Neural progenitor cell (in vitro differentiated cells): Measurements from ENCODE around the gene PIK3R2. TPM values are rescaled to one million over a fixed set of nuclear protein-coding genes. Genes with fewer than 3 reads are reported as not detected.
A peak's percentile ranks its signal among the peaks of the same experiment; 100 is the strongest.

Source experiments
- DNase-seq: peaks from one replicate; pipeline ENCODE4 v3.0.0-alpha.2; 2016; ENCODE audit warnings: low spot score
- H2AFZ ChIP-seq: fragments of 200-600 bp; sonication (generic); replicated peaks from 2 replicates; pipeline ENCODE4 v1.6.1; 2016; ENCODE audit warnings: antibody characterized with exemption
- H3F3A ChIP-seq: fragments of 200-600 bp; sonication (generic); 2 replicates; pipeline ENCODE4 v1.6.1; 2016; ENCODE audit warnings: antibody characterized with exemption, low read depth
- H3K27ac ChIP-seq: fragments of 200-600 bp; sonication (generic); 2 replicates; pipeline ENCODE4 v1.5.1; 2016; ENCODE audit warnings: mild to moderate bottlenecking
- H3K27me3 ChIP-seq: fragments of 200-600 bp; sonication (generic); 2 replicates; pipeline ENCODE4 v1.6.1; 2016; ENCODE audit warnings: mild to moderate bottlenecking, moderate library complexity
- H3K36me3 ChIP-seq: fragments of 200-600 bp; sonication (generic); 2 replicates; pipeline ENCODE4 v1.5.1; 2016
- H3K4me1 ChIP-seq: fragments of 200-600 bp; sonication (generic); 2 replicates; pipeline ENCODE4 v1.6.1; 2016; ENCODE audit warnings: mixed run types
- H3K4me2 ChIP-seq: fragments of 200-600 bp; sonication (generic); 2 replicates; pipeline ENCODE4 v1.6.1; 2016
- H3K4me3 ChIP-seq: fragments of 200-600 bp; sonication (generic); 2 replicates; pipeline ENCODE4 v1.5.1; 2016
- H3K79me2 ChIP-seq: fragments of 200-600 bp; sonication (generic); 2 replicates; pipeline ENCODE4 v1.6.1; 2016; ENCODE audit warnings: low read depth
- H3K9ac ChIP-seq: fragments of 200-600 bp; sonication (generic); 2 replicates; pipeline ENCODE4 v1.6.1; 2016
- H3K9me3 ChIP-seq: fragments of 200-600 bp; sonication (generic); 2 replicates; pipeline ENCODE4 v1.5.1; 2016; ENCODE audit warnings: low read depth
- H4K20me1 ChIP-seq: fragments of 200-600 bp; sonication (generic); 2 replicates; pipeline ENCODE4 v1.6.1; 2016; ENCODE audit warnings: low read depth
- H3K27ac Mint-ChIP-seq: 3 replicates; pipeline ENCODE4 v1.8.0; 2021; ENCODE audit warnings: mixed read lengths
- H3K27me3 Mint-ChIP-seq: 2 replicates; pipeline ENCODE4 v1.8.0; 2022; ENCODE audit warnings: low read depth, mild to moderate bottlenecking, inconsistent platforms, moderate library complexity, mixed read lengths; ENCODE audit not compliant: insufficient read depth
- H3K36me3 Mint-ChIP-seq: 3 replicates; pipeline ENCODE4 v1.8.0; 2021; ENCODE audit warnings: mixed read lengths
- H3K4me1 Mint-ChIP-seq: 3 replicates; pipeline ENCODE4 v1.8.0; 2021; ENCODE audit warnings: mixed read lengths
- H3K4me3 Mint-ChIP-seq: 3 replicates; pipeline ENCODE4 v1.8.0; 2021; ENCODE audit warnings: mild to moderate bottlenecking, moderate library complexity, mixed read lengths
- H3K9me3 Mint-ChIP-seq: 3 replicates; pipeline ENCODE4 v1.8.0; 2020; ENCODE audit warnings: mixed read lengths
- EZH2 ChIP-seq: fragments of 200-600 bp; sonication (generic); IDR thresholded peaks from 2 replicates; pipeline ENCODE4 v1.6.1; 2017; ENCODE audit warnings: antibody characterized with exemption, mild to moderate bottlenecking, moderate library complexity
- EZH2phosphoT487 ChIP-seq: fragments of 200-600 bp; sonication (generic); IDR thresholded peaks from 2 replicates; pipeline ENCODE4 v1.6.1; 2017; ENCODE audit warnings: antibody characterized with exemption
- total RNA-seq: library from RNA; depleted of rRNA; stranded (reverse); fragments of >200 nt; gene quantifications from 2 replicates; pipeline ENCODE4 v1.2.3, GENCODE V29; 2015; ENCODE audit warnings: low replicate concordance
- TF ChIP-seq, protein P1 (sequence below): fragments of 200-600 bp; sonication (generic); IDR thresholded peaks from 2 replicates; pipeline ENCODE4 v1.5.1; 2017; ENCODE audit warnings: antibody characterized with exemption, mild to moderate bottlenecking

PIK3R2 gene
- total RNA-seq, 1 donor from 2014 or later: 21.4 TPM

DNA sequence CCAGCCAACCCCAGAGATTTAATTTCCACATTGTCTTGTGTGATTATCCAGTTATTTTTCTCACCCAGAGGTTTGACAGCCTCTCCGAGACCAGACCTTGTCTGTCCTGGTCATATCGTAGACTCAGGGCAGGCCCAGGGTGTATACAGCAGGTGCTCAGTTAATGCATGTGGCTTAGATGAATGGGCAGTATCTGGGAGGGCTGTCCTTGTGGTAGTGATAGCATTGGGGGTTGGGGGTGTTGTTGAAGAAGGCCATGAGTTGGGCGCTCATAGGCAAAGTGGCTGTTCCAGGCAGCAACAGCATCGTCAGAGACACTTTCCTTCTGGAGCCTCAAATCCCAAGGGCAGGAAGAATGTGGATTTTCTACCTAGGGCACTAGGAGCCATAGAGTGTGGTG, 38.5 kb upstream of the PIK3R2 start:
- Histone ChIP-seq H3K4me3 (no peak overlapping the region), H3K27ac (no peak overlapping the region), H3K79me2 (peaks cover 10% of the 10 kb centered on the region), H3K27me3 (peaks cover 16% of the 10 kb centered on the region), H3K36me3 (no peaks in the 10 kb centered on the region), H3K4me1 (peaks cover 4% of the 10 kb centered on the region), H3K9ac (no peak overlapping the region), H4K20me1 (peaks cover 17% of the 10 kb centered on the region), H3K4me2 (no peak overlapping the region), H3K9me3 (no peaks in the 10 kb centered on the region), H3F3A (peaks cover 20% of the 10 kb centered on the region), H2AFZ (no peak overlapping the region)
- TF ChIP-seq EZH2phosphoT487: no peak
- TF ChIP-seq EZH2: no peak
- TF ChIP-seq, protein P1, sequence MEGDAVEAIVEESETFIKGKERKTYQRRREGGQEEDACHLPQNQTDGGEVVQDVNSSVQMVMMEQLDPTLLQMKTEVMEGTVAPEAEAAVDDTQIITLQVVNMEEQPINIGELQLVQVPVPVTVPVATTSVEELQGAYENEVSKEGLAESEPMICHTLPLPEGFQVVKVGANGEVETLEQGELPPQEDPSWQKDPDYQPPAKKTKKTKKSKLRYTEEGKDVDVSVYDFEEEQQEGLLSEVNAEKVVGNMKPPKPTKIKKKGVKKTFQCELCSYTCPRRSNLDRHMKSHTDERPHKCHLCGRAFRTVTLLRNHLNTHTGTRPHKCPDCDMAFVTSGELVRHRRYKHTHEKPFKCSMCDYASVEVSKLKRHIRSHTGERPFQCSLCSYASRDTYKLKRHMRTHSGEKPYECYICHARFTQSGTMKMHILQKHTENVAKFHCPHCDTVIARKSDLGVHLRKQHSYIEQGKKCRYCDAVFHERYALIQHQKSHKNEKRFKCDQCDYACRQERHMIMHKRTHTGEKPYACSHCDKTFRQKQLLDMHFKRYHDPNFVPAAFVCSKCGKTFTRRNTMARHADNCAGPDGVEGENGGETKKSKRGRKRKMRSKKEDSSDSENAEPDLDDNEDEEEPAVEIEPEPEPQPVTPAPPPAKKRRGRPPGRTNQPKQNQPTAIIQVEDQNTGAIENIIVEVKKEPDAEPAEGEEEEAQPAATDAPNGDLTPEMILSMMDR: no peak
- Mint-ChIP-seq H3K27me3 (peaks cover 22% of the 10 kb centered on the region), H3K9me3 (no peaks in the 10 kb centered on the region), H3K4me1 (peaks cover 33% of the 10 kb centered on the region), H3K4me3 (peak overlapping the region; percentile 9), H3K36me3 (no peaks in the 10 kb centered on the region), H3K27ac (no peak overlapping the region)
- no peak for DNase-seq

DNA sequence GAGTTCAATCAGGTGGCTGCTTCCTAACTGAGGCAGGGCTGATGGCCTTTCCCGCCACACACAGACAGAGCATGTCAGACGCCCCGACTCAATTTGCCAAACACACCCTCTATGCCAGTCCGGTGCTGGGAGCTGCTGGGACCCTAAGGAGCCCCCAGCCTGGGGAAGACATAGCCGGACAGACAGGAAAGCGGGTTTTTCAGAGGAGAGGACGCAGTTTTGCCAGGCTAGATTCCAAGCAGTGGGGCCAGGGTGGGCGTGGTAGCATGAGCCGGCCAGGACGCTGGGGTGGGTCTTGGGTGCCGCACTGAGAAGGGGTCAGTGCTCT, 35.6 kb upstream of the PIK3R2 start:
- Histone ChIP-seq H3K9ac (no peak overlapping the region), H3F3A (peaks cover 11% of the 10 kb centered on the region), H3K27me3 (no peaks in the 10 kb centered on the region), H3K9me3 (no peaks in the 10 kb centered on the region), H3K79me2 (peaks cover 10% of the 10 kb centered on the region), H3K27ac (no peak overlapping the region), H4K20me1 (peaks cover 20% of the 10 kb centered on the region), H3K4me3 (peak overlapping the region; percentile 79), H2AFZ (peak overlapping the region; percentile 84), H3K4me2 (peak overlapping the region; percentile 79), H3K4me1 (peaks cover 4% of the 10 kb centered on the region), H3K36me3 (no peaks in the 10 kb centered on the region)
- peaks cover 36% of the 10 kb centered on the region for H3K4me1 Mint-ChIP-seq
- peaks cover 15% of the 10 kb centered on the region for H3K27me3 Mint-ChIP-seq
- H3K27ac Mint-ChIP-seq: peak overlapping the region; percentile 74
- no peak for DNase-seq
- H3K4me3 Mint-ChIP-seq: peak overlapping the region; percentile 90
- H3K9me3 Mint-ChIP-seq: no peaks in the 10 kb centered on the region
- H3K36me3 Mint-ChIP-seq: no peaks in the 10 kb centered on the region
- no peak for TF ChIP-seq EZH2phosphoT487
- TF ChIP-seq EZH2: no peak
- TF ChIP-seq, protein P1: no peak

DNA sequence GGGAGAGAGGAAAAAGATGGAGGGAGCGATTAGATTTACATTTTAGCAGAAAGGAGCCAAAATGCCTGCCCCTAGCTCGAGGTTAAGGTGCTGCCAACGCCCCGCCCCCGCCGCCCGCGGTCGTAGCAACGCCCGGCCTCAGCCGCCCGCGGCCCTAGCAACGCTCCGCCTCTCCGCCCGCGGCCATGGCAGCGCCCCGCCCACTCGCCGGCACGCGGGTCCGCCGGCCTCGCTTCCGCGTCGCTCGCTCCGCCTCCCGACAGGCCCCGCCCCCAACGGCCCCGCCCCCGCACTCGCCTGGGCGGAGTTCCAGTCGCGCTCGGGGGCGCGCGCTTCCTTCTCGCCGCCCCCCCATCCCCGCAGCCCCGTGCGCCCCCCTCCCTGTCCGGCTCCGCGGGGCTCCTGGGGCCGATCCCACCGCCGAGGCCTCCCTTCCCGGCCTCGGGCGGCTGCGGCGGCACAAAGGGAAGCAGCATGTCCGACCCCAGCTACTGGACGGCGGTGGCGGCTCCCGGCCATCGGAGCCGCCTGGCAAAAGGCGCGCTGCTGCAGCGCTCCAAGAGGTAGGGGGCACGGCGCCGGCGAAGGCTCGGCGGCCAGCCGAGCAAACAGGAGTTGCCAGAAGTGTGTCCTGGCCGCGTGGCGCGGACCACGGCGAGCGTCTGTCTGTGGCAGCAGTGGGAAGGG, 35.1 kb upstream of the PIK3R2 start:
- peaks cover 11% of the 10 kb centered on the region for H3F3A ChIP-seq
- H4K20me1 ChIP-seq: peaks cover 20% of the 10 kb centered on the region
- peak; percentile 97 for DNase-seq
- Mint-ChIP-seq H3K36me3 (no peaks in the 10 kb centered on the region), H3K4me3 (peak overlapping the region; percentile 90), H3K27me3 (peaks cover 14% of the 10 kb centered on the region), H3K4me1 (peaks cover 33% of the 10 kb centered on the region), H3K27ac (peak overlapping the region; percentile 74), H3K9me3 (no peaks in the 10 kb centered on the region)
- no peaks in the 10 kb centered on the region for H3K9me3 ChIP-seq
- no peak for TF ChIP-seq EZH2phosphoT487
- TF ChIP-seq EZH2: no peak
- TF ChIP-seq, protein P1: peak; percentile 14
- H3K79me2 ChIP-seq: peaks cover 10% of the 10 kb centered on the region
- H3K27me3 ChIP-seq: no peaks in the 10 kb centered on the region
- H3K4me2 ChIP-seq: peak overlapping the region; percentile 98
- H3K27ac ChIP-seq: no peak overlapping the region
- no peaks in the 10 kb centered on the region for H3K36me3 ChIP-seq
- peaks cover 4% of the 10 kb centered on the region for H3K4me1 ChIP-seq
- H2AFZ ChIP-seq: peak overlapping the region; percentile 94
- peak overlapping the region; percentile 76 for H3K9ac ChIP-seq
- H3K4me3 ChIP-seq: peak overlapping the region; percentile 79
